SKM-1 (cell line): ENCODE results near the gene ALG12.

Experiments
- DNase-seq: peaks from one replicate; lab custom pipeline; 2025; ENCODE audit not compliant: unreplicated experiment; lab: John Stamatoyannopoulos, UW

The ALG12 gene

GRCh38 chr22:49958366-49958921 is 40.2 kb upstream of the ALG12 start:
- DNase-seq = no peak

- DNase-seq = no peak
Measured at GRCh38 chr22:49957826-49958365, 39.7 kb upstream of the ALG12 start.

- no peak for DNase-seq
Measured at GRCh38 chr22:49956914-49957825, 38.9 kb upstream of the ALG12 start.

GRCh38 chr22:49956418-49956770 is 38.2 kb upstream of the ALG12 start:
- no peak for DNase-seq

DNA sequence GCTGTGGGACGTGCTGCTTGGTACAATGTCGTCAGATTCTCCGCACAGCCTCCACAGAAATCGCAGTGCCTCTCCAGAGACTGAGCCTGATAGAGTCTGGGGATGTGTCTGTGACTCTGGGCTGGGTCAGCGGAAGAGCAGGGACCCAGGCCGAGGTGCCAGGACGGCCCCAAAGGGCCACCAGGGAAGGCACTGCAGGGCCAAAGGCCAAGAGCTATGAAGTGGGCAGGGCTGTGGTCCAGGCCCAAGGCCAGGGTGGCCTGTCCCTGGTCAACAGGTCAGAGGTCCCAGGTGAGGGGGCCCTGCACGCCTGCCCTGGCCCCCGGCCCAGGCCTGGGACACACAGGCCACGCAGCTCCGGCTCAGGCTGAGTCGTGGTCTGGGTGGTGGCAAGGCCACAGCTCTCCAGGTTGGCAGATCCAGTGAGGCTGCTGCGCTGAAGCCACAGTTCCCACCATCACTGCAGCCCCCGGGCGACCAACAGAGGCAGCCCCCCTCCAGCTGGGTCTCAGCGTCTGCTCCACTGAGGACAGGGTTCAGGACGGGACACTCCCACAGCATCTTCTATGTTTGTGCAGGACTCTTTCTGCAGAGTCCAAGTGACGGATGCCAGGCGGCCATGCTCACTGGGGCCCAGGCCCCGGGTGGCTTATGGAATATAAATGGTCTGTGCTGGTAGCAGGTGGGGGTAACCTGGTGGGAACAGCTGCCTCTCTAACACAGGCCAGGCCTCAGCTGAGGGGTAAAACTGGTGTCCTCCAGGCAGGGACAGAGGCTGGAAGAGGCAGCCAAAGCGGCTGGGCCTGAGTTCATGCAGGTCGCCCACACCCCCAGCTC is 37.6 kb upstream of the ALG12 start:
- no peak for DNase-seq

GRCh38 chr22:49954991-49955580 is 36.8 kb upstream of the ALG12 start:
- no peak for DNase-seq

- DNase-seq = no peak
Measured at GRCh38 chr22:49954354-49954753, 36.1 kb upstream of the ALG12 start.

DNA sequence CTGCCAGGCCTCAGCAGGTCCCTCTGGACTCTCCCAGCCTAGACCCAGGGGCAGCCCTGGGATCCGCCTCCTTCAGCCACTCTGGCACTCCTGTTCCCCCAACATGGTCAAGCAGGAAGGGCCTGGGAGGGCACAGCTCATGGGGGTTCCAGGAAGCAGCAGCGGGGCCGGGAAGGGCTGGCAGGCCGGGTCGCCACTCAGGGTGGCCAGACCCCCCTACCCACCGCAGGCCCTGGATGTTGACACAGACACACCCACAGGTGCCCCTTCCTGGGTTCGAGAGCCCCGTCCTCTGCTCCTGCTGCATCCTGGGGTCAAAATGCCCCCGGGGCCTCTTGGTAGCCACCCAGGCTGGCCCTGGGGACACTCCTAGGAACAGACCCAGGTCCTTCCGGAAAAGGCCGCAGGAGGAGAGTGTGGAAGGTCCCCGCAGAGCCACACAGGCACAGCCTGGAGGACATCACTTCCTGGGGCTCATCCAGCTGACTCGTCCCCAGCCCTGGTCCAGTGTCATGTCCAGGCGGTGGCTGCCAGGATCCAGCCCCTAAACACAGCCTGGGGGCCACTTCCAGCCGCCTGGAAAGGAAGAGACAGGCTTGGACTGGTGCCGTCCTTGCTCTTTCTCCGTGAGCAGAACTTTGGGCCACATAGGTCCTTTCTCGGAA is 35.6 kb upstream of the ALG12 start:
- no peak for DNase-seq

DNA sequence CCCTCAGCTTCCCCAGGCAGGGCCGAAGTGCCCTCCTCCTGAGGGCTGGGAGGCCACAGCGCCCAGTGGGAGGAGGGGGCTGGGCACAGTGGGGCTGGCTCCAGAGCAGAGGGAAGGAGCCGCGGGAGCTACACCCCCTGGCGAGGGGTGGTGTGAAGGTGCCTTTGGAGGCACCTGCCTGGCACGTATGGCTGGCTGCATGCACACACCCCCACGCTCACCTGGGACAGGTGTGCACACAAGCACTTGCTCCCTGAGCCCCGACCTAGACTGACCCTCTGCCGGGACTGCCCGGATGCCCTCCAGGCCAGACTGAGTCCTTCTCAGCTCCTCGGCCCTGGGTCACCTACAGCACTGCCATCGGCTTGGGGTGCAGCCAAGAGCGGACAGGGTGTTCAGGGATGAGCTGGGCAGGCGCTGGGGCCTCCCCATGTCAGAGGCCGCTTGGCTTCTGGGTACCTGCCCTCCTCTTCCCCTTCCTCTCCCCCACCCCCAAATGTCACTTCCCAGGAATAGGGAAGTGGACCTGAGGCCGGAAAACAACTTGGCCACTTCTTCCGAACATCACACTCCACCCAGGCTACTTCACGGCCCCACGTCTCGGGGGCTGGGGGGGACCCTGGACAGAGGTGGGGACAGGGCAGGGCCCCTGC is 34.9 kb upstream of the ALG12 start:
- no peak for DNase-seq

DNA sequence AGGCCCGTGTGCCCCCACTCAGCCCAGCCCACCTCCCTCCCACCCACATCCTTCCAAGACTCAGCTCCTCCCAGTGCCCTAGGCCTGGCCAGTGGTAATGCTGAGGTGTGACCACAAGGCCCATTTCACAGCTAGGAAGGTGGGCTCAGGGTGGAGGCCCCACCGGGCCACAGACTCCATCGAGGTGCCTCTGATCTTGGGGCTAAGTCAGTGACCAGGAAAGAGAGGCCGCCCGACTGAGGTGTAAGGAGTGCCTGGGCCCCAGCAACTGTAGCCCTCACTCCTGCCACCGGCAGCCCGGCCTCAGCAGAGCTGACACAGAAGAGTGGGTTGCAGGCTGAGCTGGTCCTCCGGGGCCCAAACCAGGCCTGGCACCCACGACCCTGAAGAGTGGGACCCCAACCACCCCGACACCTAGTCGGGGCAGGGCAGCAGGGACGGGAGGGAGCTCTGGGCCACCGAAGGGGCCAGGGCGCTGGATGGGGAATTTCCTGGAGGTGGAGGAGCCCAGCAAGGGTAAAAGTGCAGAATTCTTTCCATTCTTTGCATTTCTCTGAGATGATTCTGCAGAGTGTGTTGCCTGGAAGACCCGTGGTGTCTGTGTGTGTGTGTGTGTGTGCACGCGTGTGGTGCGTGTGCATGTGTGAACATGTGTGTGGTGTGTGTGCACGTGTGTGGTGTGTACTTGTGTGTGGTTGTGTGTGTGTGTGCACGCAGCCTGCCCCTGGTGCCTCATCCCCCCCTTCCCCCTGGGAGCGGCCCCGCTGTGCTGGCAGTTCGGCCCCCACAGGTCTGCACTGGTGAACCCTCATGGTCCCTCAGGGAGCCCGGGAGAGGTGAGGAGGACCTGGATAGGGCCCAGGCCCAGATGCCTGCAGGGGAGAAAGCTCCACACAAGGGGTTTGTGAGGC is 34.0 kb upstream of the ALG12 start:
- DNase-seq = no peak

DNA sequence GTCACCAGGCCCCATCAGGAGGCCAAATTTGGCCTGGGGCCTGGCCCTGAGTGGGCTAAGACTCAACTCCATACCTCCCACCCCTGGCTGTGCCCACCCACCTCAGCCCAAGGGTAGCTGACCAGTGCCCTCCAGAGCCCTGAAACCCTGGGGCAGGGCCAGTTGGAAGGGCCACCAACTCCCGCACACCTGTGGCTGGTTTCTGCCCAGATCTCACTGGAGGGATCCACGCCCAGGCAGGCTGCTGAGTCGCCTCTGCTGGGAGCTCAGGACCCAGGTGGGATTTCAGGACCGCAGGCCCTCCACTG is 33.4 kb upstream of the ALG12 start:
- no peak for DNase-seq

DNA sequence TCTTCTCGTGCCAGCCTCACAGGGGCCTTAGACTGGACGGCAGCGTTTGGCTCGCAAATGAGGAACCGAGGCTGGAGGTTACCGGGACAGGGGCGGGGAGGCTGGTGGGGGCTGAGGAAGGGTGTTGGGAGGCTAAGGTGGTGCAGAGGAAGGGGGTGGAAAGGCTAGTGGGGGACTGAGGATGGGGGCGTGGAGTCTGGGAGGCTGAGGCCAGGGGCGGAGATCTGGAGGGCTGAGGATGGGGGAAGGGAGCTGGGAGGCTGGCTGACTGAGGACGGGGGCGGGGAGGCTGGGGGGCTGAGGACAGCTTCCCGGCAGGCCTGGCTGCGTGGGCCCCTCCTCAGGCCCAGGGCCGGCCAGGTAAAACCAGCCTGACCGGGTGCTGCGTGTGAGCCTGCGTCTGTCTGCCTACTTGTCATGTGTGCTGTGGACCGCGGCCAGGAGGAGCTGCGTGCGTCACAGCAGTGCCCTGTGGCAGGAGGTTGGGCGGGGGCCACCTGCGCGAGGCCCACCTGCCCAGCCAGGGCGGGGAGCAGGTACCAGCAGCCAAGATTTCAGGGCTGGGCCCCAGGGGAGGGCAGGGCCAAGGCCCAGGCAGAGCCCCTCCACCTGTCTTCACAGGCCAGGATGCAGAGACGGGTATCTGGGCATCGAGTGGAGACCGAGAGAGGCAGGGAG is 32.9 kb upstream of the ALG12 start:
- no peak for DNase-seq

GRCh38 chr22:49950396-49950994 is 32.3 kb upstream of the ALG12 start:
- no peak for DNase-seq

- no peak for DNase-seq
Measured at GRCh38 chr22:49949914-49950292, 31.7 kb upstream of the ALG12 start.

DNA sequence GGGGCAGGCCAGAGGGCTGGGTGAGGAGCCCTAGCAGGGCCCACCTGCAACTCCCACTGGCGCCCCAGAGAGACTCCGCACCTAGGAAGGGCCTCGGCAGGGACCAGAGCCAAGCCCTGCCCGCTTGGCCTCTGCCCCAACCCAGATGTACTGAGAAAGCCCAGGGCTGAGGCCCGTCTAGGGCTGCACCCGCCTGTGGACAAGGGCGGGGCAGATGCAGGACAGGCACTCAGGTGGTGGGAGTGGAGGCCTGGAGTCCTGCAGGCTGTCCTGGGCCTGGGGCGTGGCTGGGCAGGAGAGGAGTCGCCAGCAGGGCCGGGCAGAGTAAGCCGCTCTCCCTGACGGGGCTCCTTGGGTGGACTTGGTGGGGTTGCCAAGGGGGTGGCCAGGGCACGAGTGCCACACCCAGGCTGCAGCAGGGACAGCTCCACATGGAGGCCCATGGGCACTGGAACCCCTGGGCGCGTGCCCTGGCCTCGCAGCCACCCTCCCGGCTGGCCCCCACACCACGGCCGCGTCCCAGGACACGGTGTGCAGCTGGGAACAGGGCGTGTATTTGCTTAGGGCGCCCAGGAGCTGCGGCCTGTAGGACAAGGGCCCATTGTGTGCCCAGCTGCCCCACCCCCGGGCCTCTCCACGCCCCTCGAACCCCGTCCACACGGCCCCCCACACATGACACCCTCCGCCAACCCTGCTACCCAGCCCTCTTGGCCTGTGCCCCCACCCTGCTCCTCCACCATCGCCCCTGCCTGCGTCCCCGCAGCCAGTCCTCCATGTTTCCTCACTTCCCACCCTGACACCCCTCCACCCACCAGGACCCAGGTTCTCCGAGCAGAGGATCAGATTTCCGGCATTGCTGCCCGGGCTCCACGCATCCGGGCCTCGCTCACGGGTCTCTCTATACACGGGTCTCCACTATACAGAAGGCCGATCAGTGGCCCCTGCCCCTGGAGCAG is 31.0 kb upstream of the ALG12 start:
- DNase-seq = no peak

- DNase-seq = no peak
Measured at GRCh38 chr22:49948116-49948957, 30.1 kb upstream of the ALG12 start.

GRCh38 chr22:49947296-49947622 is 29.0 kb upstream of the ALG12 start:
- DNase-seq = no peak
